SH-SY5Y (cell line): ENCODE measurements around the gene RNGTT.

Experiments
- GATA2 ChIP-seq: IDR thresholded peaks from 2 replicates; pipeline ENCODE4 v1.6.1; 2011; ENCODE audit warnings: mild to moderate bottlenecking, low read depth, low read length
- GATA3 ChIP-seq: IDR thresholded peaks from 2 replicates; pipeline ENCODE4 v1.6.1; 2011; ENCODE audit warnings: low read depth, mild to moderate bottlenecking, low read length, moderate library complexity

DNA sequence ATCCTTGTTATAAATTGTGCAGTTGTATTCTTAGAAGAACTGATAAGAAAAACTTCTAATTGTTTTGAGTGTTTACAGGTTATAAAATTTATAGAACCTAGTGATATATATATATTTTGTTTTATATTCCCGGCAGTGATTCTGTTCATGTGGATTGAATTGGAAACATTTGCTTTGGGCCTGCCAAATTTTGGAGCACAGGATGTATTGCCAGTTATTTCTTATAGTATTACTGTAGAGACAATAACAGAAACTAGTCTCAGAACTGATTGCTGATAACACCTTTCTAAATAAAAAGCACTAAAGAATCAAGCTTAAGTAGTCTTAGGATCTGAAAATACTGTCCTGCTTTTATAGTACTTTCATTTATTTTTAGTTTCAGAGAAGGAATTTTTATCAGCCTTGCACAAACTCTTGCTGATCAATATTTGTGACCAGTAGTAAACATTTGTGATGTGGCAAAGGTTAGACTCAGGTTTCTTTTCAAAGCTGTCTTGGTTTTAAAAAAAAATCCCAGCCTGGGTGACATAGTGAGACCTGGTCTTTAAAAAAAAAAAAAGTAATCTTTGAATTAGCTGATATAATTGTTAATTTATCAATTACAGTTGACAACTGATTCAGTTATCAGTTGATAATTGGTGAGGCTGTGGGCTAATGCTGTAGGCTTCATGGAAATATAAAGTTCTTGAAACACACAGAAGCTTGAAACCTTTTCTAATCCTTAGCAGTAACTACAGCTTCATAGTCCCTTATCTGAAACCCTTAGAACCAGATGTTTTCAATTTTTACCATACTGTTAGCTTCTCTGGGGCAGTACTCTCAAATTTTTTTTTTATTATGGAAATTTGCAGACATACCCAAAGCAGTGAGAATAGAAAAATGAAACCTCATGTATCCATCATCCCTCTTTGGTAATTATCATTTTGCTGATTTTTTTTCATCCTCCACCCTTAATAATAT is 42.4 kb downstream of the RNGTT start:
- TF ChIP-seq GATA2 (no peak), GATA3 (no peak; the same call in 1 of the 2 replicates)
